ENCODE data around the gene KCNK3. TPM values are rescaled to one million over a fixed set of nuclear protein-coding genes. Genes with fewer than 3 reads are reported as not detected.

Gene KCNK3
- total and polyA plus RNA-seq, 10 of the 15 experiments (the other 5 are each of a cell fraction or from before 2014, with no cell fraction given), result 0.13 TPM; not detected in 9

DNA sequence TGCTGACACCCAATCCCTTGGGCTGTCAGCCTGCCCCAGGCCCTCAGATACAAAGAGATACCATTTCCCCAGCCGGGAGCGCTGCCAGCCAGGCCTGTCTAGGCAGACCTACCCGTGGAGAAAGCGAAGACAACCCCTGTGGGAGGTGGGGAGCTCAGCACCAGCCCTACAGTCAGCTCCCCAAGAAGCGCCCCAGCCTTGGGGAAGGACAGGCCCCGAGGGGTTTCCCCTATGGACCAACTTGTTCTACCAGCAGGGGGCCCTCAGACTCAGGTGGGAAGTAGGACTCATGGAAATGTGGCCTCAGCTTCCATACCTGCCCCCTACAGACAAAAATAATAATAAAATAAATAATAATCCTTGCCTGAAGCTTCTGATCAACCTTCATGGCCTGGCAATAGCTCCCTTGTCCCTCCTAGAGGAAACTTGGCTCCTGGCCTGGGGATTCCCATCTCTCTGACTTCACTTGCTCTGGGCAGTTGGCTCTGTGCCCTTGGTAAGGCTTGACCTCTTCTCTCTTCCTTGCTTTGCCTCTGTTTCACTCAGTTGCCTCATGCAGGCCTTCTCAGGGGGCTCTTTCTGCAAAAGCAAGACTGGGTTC, 78.6 kb downstream of the KCNK3 start:
- ChIA-PET POLR2A (no interaction called here), RAD21 (ENCODE audit: unreplicated experiment) (interaction anchor here (1.5 kb wide), 1 partner anchor 16 kb away, joined by 3 read pairs; no protein-coding TSS in a partner anchor), CTCF (interaction anchor here (0.6 to 1.2 kb wide), 7 partner anchors 11 to 50 kb away, joined by 3 to 5 read pairs (median 3); partner anchors contain the start of gene CENPA), SMC1A (ENCODE audit: uncharacterized antibody, unreplicated experiment) (interaction anchor here (0.6 kb wide), 1 partner anchor 20 kb away, joined by 3 read pairs; no protein-coding TSS in a partner anchor)
- peak; percentile 18 for FAIRE-seq
- Histone ChIP-seq H3K9ac (ENCODE audit: control insufficient read depth, insufficient read depth, low read length) (no peak overlapping the region), H2AFZ (ENCODE audit: control insufficient read depth, low read depth, low read length) (no peak overlapping the region), H3K4me1 (ENCODE audit: control insufficient read depth, insufficient read depth, low read length) (peaks cover 9% of the 10 kb centered on the region; the same call in 1 of the 2 replicates), H4K20me1 (ENCODE audit: control insufficient read depth, insufficient read depth) (no peaks in the 10 kb centered on the region), H3K79me2 (ENCODE audit: control insufficient read depth, insufficient read depth, low read length) (peaks cover 33% of the 10 kb centered on the region), H3K9me3 (replicated peaks; ENCODE audit: control insufficient read depth, insufficient read depth, low read length) (no peaks in the 10 kb centered on the region), H3K27me3 (replicated peaks in 1 of 2; ENCODE audit: control insufficient read depth in 2 of 2, insufficient read depth in 2 of 2, low read length in 1 of 2) (no peaks in the 10 kb centered on the region), H3K27ac (ENCODE audit: control insufficient read depth, insufficient read depth) (no peak overlapping the region), H3K4me2 (ENCODE audit: control insufficient read depth, insufficient read depth) (no peak overlapping the region), H3K4me3 (no peak overlapping the region), H3K36me3 (ENCODE audit: control insufficient read depth in 2 of 2, insufficient read depth in 2 of 2, low read length in 1 of 2) (peaks cover 7 to 11% of the 10 kb centered on the region in 2 experiments; a peak in 3 of 4 replicates)
- intact Hi-C loops (cut with micrococcal nuclease; ENCODE audit: unreplicated experiment) (no loop called here), in situ Hi-C loops (cut with MboI) (no loop called here)
- WGBS (ENCODE audit: insufficient coverage, insufficient replicate concordance, low lambda C conversion rate, missing lambda C conversion rate), result 86% methylated on average over 6 of the region's 6 CpGs
- BruUV-seq (replicated peaks), result no TSS peak
- no peak for DNase-seq (ENCODE audit: low read depth, low spot score)
- TF ChIP-seq SUZ12 (IDR thresholded peaks at IDR 0.05; ENCODE audit: unreplicated experiment), result no peak
- TF ChIP-seq RAD21 (IDR thresholded peaks at IDR 0.05; ENCODE audit: insufficient read depth, low read depth, low read length), result 0 out of 2 replicates have a peak, but pooled peaks have one; percentile 29
- no peak for TF ChIP-seq ASH2L (IDR thresholded peaks at IDR 0.05; ENCODE audit: borderline replicate concordance, low read depth)
- TF ChIP-seq CTCF (IDR thresholded peaks at IDR 0.05 in 2 of 3, conservative IDR thresholded peaks at IDR 0.05 in 1 of 3; ENCODE audit: control insufficient read depth in 2 of 3, extremely low read depth in 1 of 3, insufficient read depth in 1 of 3, low read depth in 3 of 3, low read length in 3 of 3), result peak; percentile 44 to 55 (median 51); a peak in 5 of 6 replicates
- TF ChIP-seq TCF12 (IDR thresholded peaks at IDR 0.05; ENCODE audit: low read depth, low read length), result no peak
- no peak for TF ChIP-seq CUX1 (IDR thresholded peaks at IDR 0.05; ENCODE audit: insufficient replicate concordance, low read depth, low read length)
- TF ChIP-seq NFYA (IDR thresholded peaks at IDR 0.05; ENCODE audit: borderline replicate concordance, low read depth, low read length), result no peak
- TF ChIP-seq CEBPZ (IDR thresholded peaks at IDR 0.05; ENCODE audit: low read depth, low read length), result no peak
- TF ChIP-seq SP1 (IDR thresholded peaks at IDR 0.05; ENCODE audit: low read depth, low read length), result no peak
- TF ChIP-seq ZNF622 (IDR thresholded peaks at IDR 0.05), result no peak
- ATAC-seq, result peak; percentile 65
